PC-3 (cell line): ENCODE measurements around the gene LMX1A. TPM values are rescaled to one million over a fixed set of nuclear protein-coding genes. Genes with fewer than 3 reads are reported as not detected.

Source experiments
- ATAC-seq: fragments of 200-7000 bp; cut with Tn5 transposase; 2 replicates; pipeline ENCODE4 v1.9.1; 2020; ENCODE audit warnings: mild to moderate bottlenecking, moderate library complexity
- BruUV-seq: library from RNA; stranded (reverse); fragments of 400-500 nt; replicated peaks from 2 replicates; lab custom pipeline; 2021; lab: Mats Ljungman, UMichigan
- CTCF ChIA-PET: fragments of 300-600 bp; sonication (Branson Sonifier 250); formaldehyde crosslinking; loops from one replicate; lab custom pipeline; 2022; ENCODE audit warnings: antibody characterized with exemption; lab: Charles Lee
- POLR2A ChIA-PET: fragments of 300-600 bp; sonication (Branson Sonifier 250); formaldehyde crosslinking; loops from one replicate; lab custom pipeline; 2022; ENCODE audit warnings: antibody characterized with exemption; ENCODE audit not compliant: unreplicated experiment; lab: Charles Lee
- DNase-seq: peaks from one replicate; pipeline ENCODE4 v3.0.0-alpha.2; 2015
- H2AFZ ChIP-seq: fragments of 300-600 bp; sonication (generic); 2 replicates; pipeline ENCODE4 v1.6.0; 2016; ENCODE audit warnings: antibody characterized with exemption, low read length
- H3F3A ChIP-seq: fragments of 300-600 bp; sonication (generic); one replicate; pipeline ENCODE4 v1.6.0; 2017; ENCODE audit warnings: antibody characterized with exemption, low read length, control low read depth, mild to moderate bottlenecking; ENCODE audit not compliant: unreplicated experiment
- H3K27ac ChIP-seq: fragments of 300-600 bp; sonication (generic); 2 replicates; pipeline ENCODE4 v1.5.1; 2016; ENCODE audit warnings: mild to moderate bottlenecking, low read length
- H3K27me3 ChIP-seq: fragments of 300-600 bp; sonication (generic); 2 replicates; pipeline ENCODE4 v1.6.1; 2016; ENCODE audit warnings: low read length, mixed read lengths
- H3K36me3 ChIP-seq: fragments of 300-600 bp; sonication (generic); 2 replicates; pipeline ENCODE4 v1.6.1; 2016; ENCODE audit warnings: low read depth, mixed run types, low read length, mixed read lengths
- H3K4me1 ChIP-seq: fragments of 300-600 bp; sonication (generic); 2 replicates; pipeline ENCODE4 v1.5.1; 2016; ENCODE audit warnings: low read length; ENCODE audit not compliant: insufficient read depth
- H3K4me2 ChIP-seq: fragments of 300-600 bp; sonication (generic); 2 replicates; pipeline ENCODE4 v1.6.0; 2016; ENCODE audit warnings: low read length
- H3K4me3 ChIP-seq: fragments of 300-600 bp; sonication (generic); 2 replicates; pipeline ENCODE4 v1.5.1; 2016; ENCODE audit warnings: mild to moderate bottlenecking, low read length, mixed read lengths
- H3K79me2 ChIP-seq: fragments of 300-600 bp; sonication (generic); 2 replicates; pipeline ENCODE4 v1.6.1; 2017; ENCODE audit warnings: low read length, mixed read lengths
- H3K9ac ChIP-seq: fragments of 300-600 bp; sonication (generic); 2 replicates; pipeline ENCODE4 v1.6.0; 2016; ENCODE audit warnings: mild to moderate bottlenecking, low read length
- H3K9me2 ChIP-seq: fragments of 300-600 bp; sonication (generic); replicated peaks from 2 replicates; pipeline ENCODE4 v1.6.1; 2016; ENCODE audit warnings: mixed run types, low read length, mixed read lengths
- H3K9me3 ChIP-seq: fragments of 300-600 bp; sonication (generic); 2 replicates; pipeline ENCODE4 v1.6.1; 2016; ENCODE audit warnings: low read length, mixed read lengths
- H4K20me1 ChIP-seq: fragments of 300-600 bp; sonication (generic); 2 replicates; pipeline ENCODE4 v1.6.1; 2016; ENCODE audit warnings: low read length, mixed read lengths
- CTCF ChIP-seq: fragments of 300-600 bp; sonication (generic); conservative IDR thresholded peaks from 2 replicates; pipeline ENCODE4 v1.5.1; 2017; ENCODE audit warnings: antibody characterized with exemption, low read depth, mild to moderate bottlenecking, low read length
- EZH2 ChIP-seq: fragments of 300-600 bp; sonication (generic); IDR thresholded peaks from one replicate; pipeline ENCODE4 v1.6.1; 2017; ENCODE audit warnings: antibody characterized with exemption, mild to moderate bottlenecking, low read length; ENCODE audit not compliant: unreplicated experiment
- EZH2phosphoT487 ChIP-seq: fragments of 300-600 bp; sonication (generic); IDR thresholded peaks from 2 replicates; pipeline ENCODE4 v1.6.1; 2018; ENCODE audit warnings: mild to moderate bottlenecking, antibody characterized with exemption, low read length, borderline replicate concordance
- intact Hi-C: fragments of 100-400 bp; cut with micrococcal nuclease; formaldehyde crosslinking; loops from 2 replicates; pipeline ENCODE4 v1.9.0; 2023
- total RNA-seq: library from RNA; depleted of rRNA; stranded (reverse); fragments of >200 nt; gene quantifications from 2 replicates; pipeline ENCODE4 v1.2.3, GENCODE V29; 2014

The LMX1A gene
- total RNA-seq, 1 experiment from 2014 or later = not detected

- intact Hi-C loops = no loop called here
- H3K9me3 ChIP-seq = no peaks in the 10 kb centered on the region
- H3K36me3 ChIP-seq = no peaks in the 10 kb centered on the region
- H2AFZ ChIP-seq = no peak overlapping the region
- ChIA-PET POLR2A (no interaction called here), CTCF (no interaction called here)
- no peaks in the 10 kb centered on the region for H3K79me2 ChIP-seq
- no peaks in the 10 kb centered on the region for H4K20me1 ChIP-seq
- no peaks in the 10 kb centered on the region for H3K9me2 ChIP-seq
- no peak overlapping the region for H3K27ac ChIP-seq
- H3K27me3 ChIP-seq = peaks cover 24% of the 10 kb centered on the region
- no peak for TF ChIP-seq EZH2phosphoT487
- no TSS peak for BruUV-seq
- no peaks in the 10 kb centered on the region for H3F3A ChIP-seq
- no peaks in the 10 kb centered on the region for H3K4me1 ChIP-seq
- H3K4me2 ChIP-seq = no peak overlapping the region
- ATAC-seq = no peak
- no peak overlapping the region for H3K9ac ChIP-seq
- no peak overlapping the region for H3K4me3 ChIP-seq
- DNase-seq = no peak
Observed at GRCh38 chr1:165279882-165280281, 76.6 kb downstream of the LMX1A start.

GRCh38 chr1:165276314-165276713 is 80.2 kb downstream of the LMX1A start:
- no peaks in the 10 kb centered on the region for H3F3A ChIP-seq
- peaks cover 5% of the 10 kb centered on the region; the same call in 1 of the 2 replicates for H3K27me3 ChIP-seq
- no peak overlapping the region for H3K4me3 ChIP-seq
- H3K9ac ChIP-seq = no peak overlapping the region
- H4K20me1 ChIP-seq = no peaks in the 10 kb centered on the region
- ChIA-PET POLR2A (no interaction called here), CTCF (no interaction called here)
- no peaks in the 10 kb centered on the region for H3K9me2 ChIP-seq
- H3K36me3 ChIP-seq = no peaks in the 10 kb centered on the region
- H3K4me1 ChIP-seq = no peaks in the 10 kb centered on the region
- no peaks in the 10 kb centered on the region for H3K9me3 ChIP-seq
- no peak overlapping the region for H3K4me2 ChIP-seq
- H3K27ac ChIP-seq = no peak overlapping the region
- H3K79me2 ChIP-seq = no peaks in the 10 kb centered on the region
- DNase-seq (no peak), ATAC-seq (no peak)
- TF ChIP-seq EZH2 (no peak), CTCF (no peak), EZH2phosphoT487 (no peak)
- no peak overlapping the region for H2AFZ ChIP-seq
- BruUV-seq = no TSS peak
- intact Hi-C loops = no loop called here

GRCh38 chr1:165265196-165265838 is 91.2 kb downstream of the LMX1A start:
- Histone ChIP-seq H4K20me1 (no peaks in the 10 kb centered on the region), H3K9me2 (no peaks in the 10 kb centered on the region), H3K4me2 (no peak overlapping the region), H3K4me3 (no peak overlapping the region), H3K27ac (no peak overlapping the region), H3K36me3 (no peaks in the 10 kb centered on the region), H2AFZ (no peak overlapping the region), H3K9ac (no peak overlapping the region), H3K9me3 (no peaks in the 10 kb centered on the region), H3F3A (no peaks in the 10 kb centered on the region), H3K79me2 (no peaks in the 10 kb centered on the region), H3K4me1 (no peaks in the 10 kb centered on the region), H3K27me3 (no peaks in the 10 kb centered on the region; the same call in 1 of the 2 replicates)
- TF ChIP-seq EZH2phosphoT487 = no peak
- no peak for TF ChIP-seq CTCF
- TF ChIP-seq EZH2 = no peak
- intact Hi-C loops = no loop called here
- ChIA-PET POLR2A (no interaction called here), CTCF (no interaction called here)
- no peak for DNase-seq
- ATAC-seq = no peak
- no TSS peak for BruUV-seq
